T-helper 1 cell treated with Interleukin-12 subunit alpha and Interleukin-12 subunit beta and Interleukin-4 antibody, amounts not matched to agents 30 ng/mL and 1 ng/mL, for 36 hours (primary cell): ENCODE data around the gene CCDC91. TPM values are rescaled to one million over a fixed set of nuclear protein-coding genes. Genes with fewer than 3 reads are reported as not detected.
"Not testable (repeated sequence)": the region's sequence is repeated elsewhere in the genome, so short reads cannot be mapped to it uniquely, and the experiment has no call there.

Source experiments
- intact Hi-C: fragments of 100-400 bp; cut with micrococcal nuclease; formaldehyde crosslinking; loops from one replicate; pipeline ENCODE4 v1.15.1; 2024
- total RNA-seq: library from RNA; stranded (reverse); gene quantifications from 2 replicates; pipeline ENCODE4 v1.2.3, GENCODE V29; 2022

The CCDC91 gene
- total RNA-seq, 1 donor from 2014 or later, result 20.6 TPM

GRCh38 chr12:28443337-28443736, 253.1 kb downstream of the CCDC91 start:
- intact Hi-C loops, result no loop called here

- intact Hi-C loops, result no loop called here
Measured at GRCh38 chr12:28446031-28446430, 255.8 kb downstream of the CCDC91 start.

GRCh38 chr12:28453686-28454085, 263.4 kb downstream of the CCDC91 start:
- intact Hi-C loops, result no loop called here

- intact Hi-C loops, result no loop called here
Measured at GRCh38 chr12:28456934-28457710, 266.9 kb downstream of the CCDC91 start.

GRCh38 chr12:28457785-28458184, 267.5 kb downstream of the CCDC91 start:
- intact Hi-C loops, result no loop called here

GRCh38 chr12:28459481-28459880, 269.2 kb downstream of the CCDC91 start:
- intact Hi-C loops, result no loop called here

GRCh38 chr12:28460420-28461130, 270.3 kb downstream of the CCDC91 start:
- intact Hi-C loops, result no loop called here

- intact Hi-C loops, result no loop called here
Measured at GRCh38 chr12:28463396-28463795, 273.1 kb downstream of the CCDC91 start.

GRCh38 chr12:28471762-28472161, 281.5 kb downstream of the CCDC91 start:
- intact Hi-C loops, result not testable (repeated sequence)

- intact Hi-C loops, result not testable (repeated sequence)
Measured at GRCh38 chr12:28476206-28476605, 285.9 kb downstream of the CCDC91 start.

GRCh38 chr12:28479097-28479496, 288.8 kb downstream of the CCDC91 start:
- intact Hi-C loops, result not testable (repeated sequence)

GRCh38 chr12:28479683-28480082, 289.4 kb downstream of the CCDC91 start:
- intact Hi-C loops, result no loop called here

GRCh38 chr12:28484156-28484555, 293.9 kb downstream of the CCDC91 start:
- intact Hi-C loops, result no loop called here

- intact Hi-C loops, result no loop called here
Measured at GRCh38 chr12:28486521-28486920, 296.3 kb downstream of the CCDC91 start.

- intact Hi-C loops, result no loop called here
Measured at GRCh38 chr12:28489246-28489645, 299.0 kb downstream of the CCDC91 start.

- intact Hi-C loops, result no loop called here
Measured at GRCh38 chr12:28497889-28498411, 307.7 kb downstream of the CCDC91 start.

- intact Hi-C loops, result no loop called here
Measured at GRCh38 chr12:28498850-28499249, 308.6 kb downstream of the CCDC91 start.

- intact Hi-C loops, result no loop called here
Measured at GRCh38 chr12:28500373-28501024, 310.2 kb downstream of the CCDC91 start.

GRCh38 chr12:28506271-28506670, 316.0 kb downstream of the CCDC91 start:
- intact Hi-C loops, result no loop called here

- intact Hi-C loops, result no loop called here
Measured at GRCh38 chr12:28507033-28507432, 316.8 kb downstream of the CCDC91 start.

GRCh38 chr12:28507867-28508266, 317.6 kb downstream of the CCDC91 start:
- intact Hi-C loops, result no loop called here

- intact Hi-C loops, result no loop called here
Measured at GRCh38 chr12:28512406-28512805, 322.1 kb downstream of the CCDC91 start.
